NT2/D1 (cell line): ENCODE data around the gene CXCR4.
A peak's percentile ranks its signal among the peaks of the same experiment; 100 is the strongest.

Experiments used
- DNase-seq: peaks from one replicate; pipeline ENCODE4 v3.0.0-alpha.2; 2011; ENCODE audit warnings: low read depth, low spot score
- H3K27me3 ChIP-seq: 2 replicates; pipeline ENCODE4 v1.6.0; 2011; ENCODE audit warnings: mild to moderate bottlenecking; ENCODE audit not compliant: insufficient read length, insufficient read depth
- H3K36me3 ChIP-seq: 2 replicates; pipeline ENCODE4 v1.6.1; 2011; ENCODE audit warnings: mild to moderate bottlenecking, low read length, mixed read lengths; ENCODE audit not compliant: insufficient read depth, insufficient read length
- H3K4me1 ChIP-seq: 2 replicates; pipeline ENCODE4 v1.5.1; 2011; ENCODE audit not compliant: insufficient read depth, insufficient read length
- H3K4me3 ChIP-seq: 2 replicates; pipeline ENCODE4 v1.5.1; 2011; ENCODE audit warnings: low read depth; ENCODE audit not compliant: insufficient read length
- H3K9ac ChIP-seq: 2 replicates; pipeline ENCODE4 v1.6.0; 2011; ENCODE audit warnings: low read depth; ENCODE audit not compliant: insufficient read length
- H3K9me3 ChIP-seq: 2 replicates; pipeline ENCODE4 v1.5.1; 2011; ENCODE audit warnings: mild to moderate bottlenecking, low read length; ENCODE audit not compliant: insufficient read depth
- SUZ12 ChIP-seq: IDR thresholded peaks from 2 replicates; pipeline ENCODE4 v1.6.1; 2011; ENCODE audit not compliant: insufficient read length, insufficient read depth; ENCODE audit errors: extremely low read depth
- YY1 ChIP-seq: IDR thresholded peaks from 2 replicates; pipeline ENCODE4 v1.6.1; 2011; ENCODE audit not compliant: insufficient read length, insufficient read depth
- ZNF274 ChIP-seq: IDR thresholded peaks from 2 replicates; pipeline ENCODE4 v1.6.1; 2011; ENCODE audit warnings: mild to moderate bottlenecking, low read depth, low read length

Gene CXCR4

GRCh38 chr2:136126021-136126420 lies 8.1 kb upstream of the CXCR4 start:
- H3K9ac ChIP-seq = no peak overlapping the region

GRCh38 chr2:136125236-136125635 lies 7.3 kb upstream of the CXCR4 start:
- H3K27me3 ChIP-seq = peaks cover 30% of the 10 kb centered on the region
- no peaks in the 10 kb centered on the region for H3K9me3 ChIP-seq
- H3K4me3 ChIP-seq = no peak overlapping the region
- H3K36me3 ChIP-seq = no peaks in the 10 kb centered on the region
- no peak for DNase-seq
- no peak overlapping the region for H3K9ac ChIP-seq
- TF ChIP-seq SUZ12 (no peak), YY1 (no peak), ZNF274 (no peak)
- H3K4me1 ChIP-seq = peaks cover 14% of the 10 kb centered on the region

More at GRCh38 chr2:136126021-136126420, 8.1 kb upstream of the CXCR4 start:
- no peaks in the 10 kb centered on the region for H3K36me3 ChIP-seq
- peaks cover 22% of the 10 kb centered on the region for H3K27me3 ChIP-seq
- DNase-seq = no peak
- H3K4me3 ChIP-seq = no peak overlapping the region
- peaks cover 14% of the 10 kb centered on the region for H3K4me1 ChIP-seq
- no peaks in the 10 kb centered on the region for H3K9me3 ChIP-seq
- TF ChIP-seq YY1 = no peak
- TF ChIP-seq ZNF274 = no peak
- TF ChIP-seq SUZ12 = no peak

GRCh38 chr2:136124805-136125204 lies 6.9 kb upstream of the CXCR4 start:
- H3K36me3 ChIP-seq = no peaks in the 10 kb centered on the region
- no peak overlapping the region for H3K4me3 ChIP-seq
- peaks cover 34% of the 10 kb centered on the region for H3K27me3 ChIP-seq
- H3K4me1 ChIP-seq = peaks cover 14% of the 10 kb centered on the region
- no peaks in the 10 kb centered on the region for H3K9me3 ChIP-seq
- TF ChIP-seq YY1 (no peak), ZNF274 (no peak), SUZ12 (no peak)
- no peak overlapping the region for H3K9ac ChIP-seq
- no peak for DNase-seq

GRCh38 chr2:136122661-136123060 lies 4.7 kb upstream of the CXCR4 start:
- Histone ChIP-seq H3K4me1 (peaks cover 10% of the 10 kb centered on the region), H3K36me3 (no peaks in the 10 kb centered on the region), H3K9ac (no peak overlapping the region), H3K27me3 (peaks cover 40% of the 10 kb centered on the region), H3K9me3 (no peaks in the 10 kb centered on the region), H3K4me3 (no peak overlapping the region)
- DNase-seq = no peak
- TF ChIP-seq YY1 (no peak), SUZ12 (no peak), ZNF274 (no peak)

GRCh38 chr2:136121204-136121910 lies 3.4 kb upstream of the CXCR4 start:
- Histone ChIP-seq H3K4me3 (no peak overlapping the region), H3K9me3 (no peaks in the 10 kb centered on the region), H3K4me1 (peaks cover 5% of the 10 kb centered on the region), H3K9ac (no peak overlapping the region), H3K27me3 (peaks cover 53% of the 10 kb centered on the region), H3K36me3 (no peaks in the 10 kb centered on the region)
- DNase-seq = no peak
- TF ChIP-seq ZNF274 (no peak), YY1 (no peak), SUZ12 (no peak)

GRCh38 chr2:136119717-136120675 lies 2.0 kb upstream of the CXCR4 start:
- no peaks in the 10 kb centered on the region for H3K9me3 ChIP-seq
- H3K27me3 ChIP-seq = peaks cover 63% of the 10 kb centered on the region
- DNase-seq = no peak
- H3K36me3 ChIP-seq = peaks cover 6% of the 10 kb centered on the region
- peaks cover 3% of the 10 kb centered on the region for H3K4me1 ChIP-seq
- TF ChIP-seq SUZ12 (no peak), ZNF274 (no peak), YY1 (no peak)
- H3K4me3 ChIP-seq = peak overlapping the region; percentile 58
- peak overlapping the region; percentile 52 for H3K9ac ChIP-seq
